Stomach (tissue), 4 donors: ENCODE data around the gene XIAP.

Source experiments
- CTCF ChIP-seq, 7 experiments: fragments of 450-650 bp in 4 of 7; fragments of 200-600 bp in 3 of 7; sonication (generic) in 3 of 7; IDR thresholded peaks; one replicate each; pipeline ENCODE4 v1.5.1; 2016 to 2019; ENCODE audit warnings: antibody characterized with exemption in 7 of 7, control low read depth in 2 of 7, mild to moderate bottlenecking in 1 of 7
- EP300 ChIP-seq: sonication (generic); formaldehyde crosslinking; IDR thresholded peaks from one replicate; pipeline ENCODE4 v1.6.1; 2017; ENCODE audit warnings: antibody characterized with exemption
- POLR2A ChIP-seq, 4 donors: fragments of 450-650 bp; IDR thresholded peaks; one replicate each; pipeline ENCODE4 v1.6.1; 2016; ENCODE audit warnings: antibody characterized with exemption in 4 of 4, control low read depth in 2 of 4, mild to moderate bottlenecking in 1 of 4, moderate library complexity in 1 of 4
- POLR2AphosphoS5 ChIP-seq, 3 donors: sonication (generic); formaldehyde crosslinking; IDR thresholded peaks; one replicate each; pipeline ENCODE4 v1.6.1; 2016; ENCODE audit warnings: antibody characterized with exemption in 3 of 3

DNA sequence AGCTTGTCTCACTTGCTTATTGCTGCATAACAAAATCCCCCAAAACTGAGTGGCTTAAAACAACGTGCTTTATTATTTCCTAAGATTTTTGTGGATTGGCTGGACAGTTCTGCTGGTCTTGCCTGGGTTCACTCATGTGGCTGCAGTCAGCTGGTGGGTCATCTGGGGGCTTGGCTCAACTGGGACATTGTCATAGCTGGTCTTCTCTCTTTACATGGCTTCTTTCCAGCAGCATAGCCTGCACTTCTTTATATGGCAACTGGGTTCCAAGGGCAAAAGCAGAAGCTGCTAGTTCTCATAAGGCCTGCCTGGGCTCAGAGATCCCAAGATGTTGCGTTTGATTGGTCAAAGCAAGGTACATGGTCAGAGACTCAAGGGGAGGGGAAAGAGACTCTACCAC, 68.0 kb downstream of the XIAP start:
- TF ChIP-seq POLR2A (IDR thresholded peaks at IDR 0.05), result no peak
- TF ChIP-seq CTCF (IDR thresholded peaks at IDR 0.05), result no peak
- no peak for TF ChIP-seq POLR2AphosphoS5 (IDR thresholded peaks at IDR 0.05)
- no peak for TF ChIP-seq EP300
